NCI-H187 (cell line): Measurements from ENCODE around the gene FCRL1.

ENCODE experiments used
- DNase-seq, 2 experiments: peaks; one replicate each; lab custom pipeline; 2025; lab: John Stamatoyannopoulos, UW

Gene FCRL1, protein sequence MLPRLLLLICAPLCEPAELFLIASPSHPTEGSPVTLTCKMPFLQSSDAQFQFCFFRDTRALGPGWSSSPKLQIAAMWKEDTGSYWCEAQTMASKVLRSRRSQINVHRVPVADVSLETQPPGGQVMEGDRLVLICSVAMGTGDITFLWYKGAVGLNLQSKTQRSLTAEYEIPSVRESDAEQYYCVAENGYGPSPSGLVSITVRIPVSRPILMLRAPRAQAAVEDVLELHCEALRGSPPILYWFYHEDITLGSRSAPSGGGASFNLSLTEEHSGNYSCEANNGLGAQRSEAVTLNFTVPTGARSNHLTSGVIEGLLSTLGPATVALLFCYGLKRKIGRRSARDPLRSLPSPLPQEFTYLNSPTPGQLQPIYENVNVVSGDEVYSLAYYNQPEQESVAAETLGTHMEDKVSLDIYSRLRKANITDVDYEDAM

GRCh38 chr1:157819896-157820295, at the start of gene FCRL1:
Gene FCRL1, minus strand, starts transcription at chr1:157820120. Its CDS starts 83 bp downstream, at chr1:157820037.
- no peak for DNase-seq

DNA sequence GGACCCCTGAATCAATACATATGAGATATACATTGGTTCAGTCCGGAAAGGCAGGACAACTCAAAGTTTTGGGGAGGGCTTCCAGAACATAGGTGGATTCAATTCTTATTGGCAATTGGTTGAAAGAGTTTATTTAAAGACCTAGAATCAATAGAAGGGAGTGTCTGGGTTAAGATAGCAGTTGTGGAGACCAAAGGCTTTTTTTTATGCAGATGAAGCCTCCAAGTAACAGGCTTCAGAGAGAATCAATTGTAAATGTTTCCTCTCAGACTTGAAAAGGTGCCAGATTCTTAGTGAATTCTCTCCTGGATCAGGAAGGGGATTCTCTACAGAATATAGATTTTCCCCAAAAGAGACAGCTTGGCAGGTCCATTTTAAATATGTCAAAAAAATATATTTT, 48.7 kb upstream of the FCRL1 start:
- no peak for DNase-seq

GRCh38 chr1:157862114-157863070, 42.5 kb upstream of the FCRL1 start:
- no peak for DNase-seq

DNA sequence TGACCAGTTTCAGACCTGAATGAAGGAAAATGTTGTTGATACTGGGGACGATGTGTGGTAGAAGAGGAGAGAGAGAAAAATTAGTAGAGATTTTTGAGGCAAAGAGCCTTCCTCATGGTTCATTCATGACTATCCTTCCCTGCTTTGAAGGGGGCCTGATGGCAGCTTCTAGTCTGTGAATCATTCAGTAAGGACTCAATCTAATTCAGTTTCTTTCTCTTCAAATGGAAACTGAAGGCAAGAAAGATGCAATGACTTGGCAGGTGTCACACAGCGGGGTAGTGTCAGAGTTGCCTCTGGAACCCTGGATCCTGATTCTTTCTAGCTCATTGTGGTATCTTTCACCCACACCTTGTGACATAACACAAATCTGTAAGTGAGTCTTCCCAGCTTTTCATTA, 36.6 kb upstream of the FCRL1 start:
- no peak for DNase-seq

GRCh38 chr1:157852476-157852875, 32.6 kb upstream of the FCRL1 start:
- no peak for DNase-seq

- DNase-seq: no peak
These were observed 29.4 kb upstream of the FCRL1 start for GRCh38 chr1:157849229-157849875.

- no peak for DNase-seq
These were observed 24.3 kb upstream of the FCRL1 start for GRCh38 chr1:157844089-157844830.

DNA sequence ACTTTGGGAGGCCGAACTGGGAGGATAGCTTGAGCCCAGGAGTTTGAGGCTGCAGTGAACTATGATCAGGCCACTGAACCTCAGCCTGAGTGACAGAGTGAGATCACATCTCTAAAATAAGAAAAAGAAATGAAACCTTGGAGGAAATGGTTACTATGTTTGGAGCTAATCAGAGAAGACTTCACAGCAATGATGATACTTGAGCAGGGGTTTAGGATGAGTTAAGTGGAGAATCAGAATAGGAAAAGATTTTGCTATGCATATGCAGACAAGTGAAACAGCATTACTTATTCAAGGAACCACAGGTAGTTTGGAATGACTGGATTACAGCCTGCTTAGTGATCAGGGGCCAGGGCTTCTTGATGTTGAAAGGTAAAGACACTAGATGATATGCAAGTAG, 23.0 kb upstream of the FCRL1 start:
- no peak for DNase-seq

DNA sequence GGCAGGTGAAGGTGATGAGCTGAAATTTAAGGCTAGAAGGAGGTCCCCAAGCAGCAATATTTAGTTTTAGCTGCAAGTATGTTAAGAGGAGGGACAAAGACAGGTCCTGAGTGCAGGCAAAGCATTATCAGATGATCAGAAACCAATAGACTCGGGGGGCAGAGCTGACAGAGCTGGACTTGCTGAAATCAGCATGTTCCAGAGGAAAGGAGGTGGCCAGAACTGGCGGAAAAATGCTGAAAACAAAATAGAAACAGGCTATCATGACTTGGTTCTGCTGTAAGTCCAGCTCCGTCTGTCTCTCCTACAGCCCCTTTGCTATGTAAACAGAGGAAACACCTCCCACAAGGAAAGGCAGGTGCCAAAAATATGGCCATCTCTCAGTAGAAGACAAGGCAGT, 21.8 kb upstream of the FCRL1 start, which contains the start of gene CD5L:
Gene CD5L, minus strand, starts transcription at position 101 of the 400 bp plus-strand sequence. CDS start 107 bp downstream, outside the sequence.
- no peak for DNase-seq

- DNase-seq: no peak
These were observed 19.0 kb upstream of the FCRL1 start for GRCh38 chr1:157838966-157839365.

DNA sequence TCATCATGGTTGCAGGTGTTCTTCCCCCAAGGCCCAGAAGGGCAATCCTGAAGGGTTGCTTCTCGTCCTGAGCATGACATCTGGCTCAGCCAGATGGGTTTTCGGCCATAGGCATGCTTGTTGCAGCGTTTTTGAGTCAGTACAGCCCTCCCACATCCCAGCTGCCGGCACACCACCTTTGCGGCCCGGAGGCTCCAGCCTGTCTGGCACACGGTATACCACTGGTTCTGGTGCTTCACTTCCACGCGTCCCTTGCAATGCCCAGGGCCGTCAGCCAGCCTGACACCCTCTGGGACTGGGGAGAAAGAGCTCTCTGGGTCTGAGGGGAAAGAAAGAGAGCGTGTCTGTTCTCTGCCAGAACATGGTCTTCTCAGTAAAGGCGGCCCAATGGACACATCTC, 14.5 kb upstream of the FCRL1 start:
- no peak for DNase-seq

- no peak for DNase-seq
These were observed 13.2 kb upstream of the FCRL1 start for GRCh38 chr1:157833145-157833544.

- DNase-seq: no peak
These were observed 12.2 kb upstream of the FCRL1 start for GRCh38 chr1:157831968-157832626.

DNA sequence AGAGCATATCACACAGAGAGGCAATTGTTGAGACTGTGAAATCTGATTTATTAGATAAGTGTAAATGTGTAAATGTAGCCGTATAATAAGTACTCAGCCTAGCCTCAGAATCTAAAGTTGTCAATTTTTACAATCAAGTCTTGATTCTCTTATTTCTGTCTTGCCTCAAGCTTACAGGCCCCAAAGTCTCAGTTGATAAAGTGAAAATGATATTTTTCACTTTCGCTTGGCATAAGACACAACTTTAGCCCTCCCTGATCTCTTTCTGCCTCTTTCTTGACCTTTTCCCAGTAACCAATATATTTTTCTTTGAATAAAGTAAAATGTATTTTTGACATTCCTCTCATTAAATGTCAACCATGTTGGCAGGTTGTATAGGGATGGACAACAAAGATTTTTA, 11.0 kb upstream of the FCRL1 start:
- no peak for DNase-seq

- no peak for DNase-seq
These were observed 9.8 kb upstream of the FCRL1 start for GRCh38 chr1:157829711-157830110.

- DNase-seq: no peak
These were observed 9.3 kb upstream of the FCRL1 start for GRCh38 chr1:157829210-157829609.

DNA sequence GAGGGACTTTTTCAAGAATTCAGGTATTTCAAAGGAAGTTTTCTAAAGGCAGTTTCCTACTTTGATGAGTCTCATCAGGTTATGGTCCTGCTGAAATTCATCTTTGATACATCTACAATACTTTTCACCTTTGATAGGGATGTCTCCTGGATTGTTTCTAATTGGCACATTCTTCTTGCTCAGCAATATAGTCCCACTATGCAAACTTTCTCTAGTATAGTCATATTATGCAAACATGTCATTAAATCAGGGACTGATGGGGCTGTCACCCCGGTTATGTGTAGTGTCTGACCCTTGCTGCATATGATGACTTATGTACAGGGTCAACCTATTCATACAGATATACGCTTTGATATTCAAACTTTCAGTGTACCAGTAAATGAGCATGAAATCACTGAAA, 379 bp upstream of the FCRL1 start:
- no peak for DNase-seq

DNA sequence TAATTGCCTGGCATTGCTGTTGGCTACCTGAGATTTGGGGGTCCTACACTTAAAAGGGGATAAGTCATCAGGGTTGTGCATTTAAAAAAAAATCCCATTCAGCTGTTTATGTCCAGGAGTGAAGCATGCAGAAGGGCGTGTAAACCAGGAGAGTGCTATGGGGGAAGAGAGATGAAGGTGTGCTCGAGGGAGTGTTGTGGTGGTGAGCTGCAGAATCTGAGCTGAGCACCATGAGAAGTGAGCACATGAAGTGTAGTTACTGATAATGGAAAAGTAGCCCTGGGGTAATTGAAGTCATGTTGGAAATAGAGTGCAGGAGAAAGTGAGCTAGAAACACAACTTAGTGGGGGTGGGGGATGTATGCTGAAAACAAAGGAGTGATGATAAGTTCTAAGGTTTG, 705 bp downstream of the FCRL1 start:
- no peak for DNase-seq

- DNase-seq: no peak
These were observed 6.7 kb downstream of the FCRL1 start for GRCh38 chr1:157813269-157813668.

- no peak for DNase-seq
These were observed 13.3 kb downstream of the FCRL1 start for GRCh38 chr1:157806431-157807149.
